HEK293T (cell line): ENCODE data around the gene SNED1.

Experiments
- CTCF ChIA-PET: fragments of 350-600 bp; formaldehyde crosslinking; extraction: SDS; loops from one replicate; lab custom pipeline; 2021; ENCODE audit warnings: antibody characterized with exemption, inconsistent platforms; lab: Yijun Ruan, JAX
- POLR2A ChIA-PET: fragments of 350-600 bp; formaldehyde crosslinking; extraction: SDS; loops from one replicate; lab custom pipeline; 2020; ENCODE audit warnings: antibody characterized with exemption, inconsistent platforms; lab: Yijun Ruan, JAX
- DNase-seq: peaks from one replicate; pipeline ENCODE4 v3.0.0; 2012; ENCODE audit warnings: mixed read lengths; ENCODE audit errors: extremely low spot score
- ARNT ChIP-seq: fragments of 450-650 bp; IDR thresholded peaks from 2 replicates; pipeline ENCODE4 v1.6.1; 2017; ENCODE audit warnings: mild to moderate bottlenecking
- BHLHE40 ChIP-seq: fragments of 450-650 bp; IDR thresholded peaks from 2 replicates; pipeline ENCODE4 v1.6.1; 2016; ENCODE audit warnings: mild to moderate bottlenecking, moderate library complexity, borderline replicate concordance
- CTBP1 ChIP-seq: fragments of 450-650 bp; IDR thresholded peaks from 2 replicates; pipeline ENCODE4 v1.6.1; 2016; ENCODE audit warnings: borderline replicate concordance
- ELF4 ChIP-seq: fragments of 450-650 bp; IDR thresholded peaks from 2 replicates; pipeline ENCODE4 v1.6.1; 2017; ENCODE audit warnings: antibody characterized with exemption
- FOXA1 ChIP-seq: fragments of 450-650 bp; IDR thresholded peaks from 2 replicates; pipeline ENCODE4 v1.6.1; 2016; ENCODE audit warnings: mild to moderate bottlenecking
- FOXK2 ChIP-seq: fragments of 450-650 bp; IDR thresholded peaks from 2 replicates; pipeline ENCODE4 v1.6.1; 2016; ENCODE audit warnings: mild to moderate bottlenecking
- FOXM1 ChIP-seq: fragments of 450-650 bp; IDR thresholded peaks from 2 replicates; pipeline ENCODE4 v1.6.1; 2017; ENCODE audit warnings: mild to moderate bottlenecking, borderline replicate concordance
- HDGF ChIP-seq: fragments of 450-650 bp; IDR thresholded peaks from 2 replicates; pipeline ENCODE4 v1.6.1; 2017; ENCODE audit warnings: antibody characterized with exemption, borderline replicate concordance
- L3MBTL2 ChIP-seq: fragments of 450-650 bp; conservative IDR thresholded peaks from 2 replicates; pipeline ENCODE4 v1.6.1; 2016; ENCODE audit warnings: mild to moderate bottlenecking
- LEF1 ChIP-seq: fragments of 450-650 bp; IDR thresholded peaks from 2 replicates; pipeline ENCODE4 v1.6.1; 2017; ENCODE audit warnings: mild to moderate bottlenecking, borderline replicate concordance
- NFRKB ChIP-seq: fragments of 450-650 bp; IDR thresholded peaks from 2 replicates; pipeline ENCODE4 v1.6.1; 2016; ENCODE audit warnings: mild to moderate bottlenecking, moderate library complexity
- SP1 ChIP-seq: fragments of 450-650 bp; IDR thresholded peaks from 2 replicates; pipeline ENCODE4 v1.6.1; 2017
- SUZ12 ChIP-seq: fragments of 450-650 bp; IDR thresholded peaks from 2 replicates; pipeline ENCODE4 v1.6.1; 2016; ENCODE audit warnings: mild to moderate bottlenecking
- TARDBP ChIP-seq: fragments of 450-650 bp; IDR thresholded peaks from 2 replicates; pipeline ENCODE4 v1.6.1; 2016
- ZNF384 ChIP-seq: fragments of 450-650 bp; IDR thresholded peaks from 2 replicates; pipeline ENCODE4 v1.6.1; 2016
- TF ChIP-seq, protein P1 (sequence below): fragments of 450-650 bp; IDR thresholded peaks from 2 replicates; pipeline ENCODE4 v1.6.1; 2016

Gene SNED1

DNA sequence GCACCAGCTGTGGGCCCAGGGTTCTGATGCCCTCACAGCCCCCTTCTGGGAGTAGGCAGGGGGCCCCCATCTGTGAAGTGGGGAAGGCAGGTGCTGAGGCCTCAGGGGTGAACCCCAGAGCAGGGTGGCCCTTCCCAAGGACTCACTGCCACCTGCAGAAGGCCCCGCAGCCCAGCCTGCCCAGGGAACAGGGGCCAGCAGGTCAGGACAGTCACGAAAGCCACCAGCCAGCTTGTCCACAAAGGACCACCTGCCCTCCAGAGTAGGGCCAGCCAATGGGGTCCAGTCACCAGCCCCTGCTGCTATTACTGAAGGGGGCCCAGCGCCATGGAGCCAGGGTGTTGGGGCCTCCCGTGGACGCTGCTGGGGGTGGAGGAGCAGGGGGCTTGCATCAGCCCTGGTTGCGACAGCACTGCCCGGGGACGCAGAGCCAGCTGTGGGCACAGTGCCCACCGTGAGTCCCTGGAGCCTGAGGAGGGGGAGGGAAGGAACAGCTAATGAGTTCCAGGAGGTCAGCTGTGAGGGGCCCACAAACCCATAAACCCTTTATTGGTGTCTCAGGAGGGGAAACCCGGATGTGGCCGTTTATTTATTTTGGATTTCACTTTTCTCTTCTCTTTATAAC is 11.5 kb upstream of the SNED1 start:
- no peak for TF ChIP-seq BHLHE40
- no peak for TF ChIP-seq ZNF384
- TF ChIP-seq FOXK2: no peak
- TF ChIP-seq, protein P1, sequence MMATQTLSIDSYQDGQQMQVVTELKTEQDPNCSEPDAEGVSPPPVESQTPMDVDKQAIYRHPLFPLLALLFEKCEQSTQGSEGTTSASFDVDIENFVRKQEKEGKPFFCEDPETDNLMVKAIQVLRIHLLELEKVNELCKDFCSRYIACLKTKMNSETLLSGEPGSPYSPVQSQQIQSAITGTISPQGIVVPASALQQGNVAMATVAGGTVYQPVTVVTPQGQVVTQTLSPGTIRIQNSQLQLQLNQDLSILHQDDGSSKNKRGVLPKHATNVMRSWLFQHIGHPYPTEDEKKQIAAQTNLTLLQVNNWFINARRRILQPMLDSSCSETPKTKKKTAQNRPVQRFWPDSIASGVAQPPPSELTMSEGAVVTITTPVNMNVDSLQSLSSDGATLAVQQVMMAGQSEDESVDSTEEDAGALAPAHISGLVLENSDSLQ: no peak
- no peak for TF ChIP-seq TARDBP
- no peak for TF ChIP-seq CTBP1
- TF ChIP-seq SP1: no peak
- no peak for TF ChIP-seq HDGF
- TF ChIP-seq ELF4: no peak
- TF ChIP-seq L3MBTL2: no peak
- TF ChIP-seq FOXM1: no peak
- no peak for TF ChIP-seq LEF1
- TF ChIP-seq NFRKB: no peak
- no peak for TF ChIP-seq FOXA1
- TF ChIP-seq ARNT: no peak
- DNase-seq: no peak
- ChIA-PET CTCF (interaction anchor here (0.6 to 0.8 kb wide), 2 partner anchors 27 to 72 kb away, joined by 3 to 5 read pairs; no protein-coding TSS in a partner anchor), POLR2A (no interaction called here)

DNA sequence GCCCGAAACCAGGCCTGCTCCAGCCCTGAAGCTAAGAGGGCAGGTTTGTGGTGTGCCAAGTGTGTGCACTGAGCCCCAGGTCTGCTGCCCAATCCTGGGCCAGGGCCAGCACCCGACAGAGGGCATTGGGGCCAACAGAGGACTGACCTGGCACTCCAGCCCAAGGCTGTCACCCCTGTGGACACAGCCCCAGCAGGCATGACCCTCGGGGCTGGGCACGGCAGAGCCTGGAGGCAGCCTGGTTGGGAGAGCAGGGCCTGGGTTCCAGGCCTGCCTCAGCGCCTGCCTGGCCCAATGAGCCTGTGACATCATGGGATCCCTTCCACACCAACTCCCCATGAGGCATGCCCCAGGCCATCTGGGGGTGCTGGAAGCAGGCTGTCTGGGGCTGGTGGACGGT is 10.8 kb upstream of the SNED1 start:
- DNase-seq: no peak
- TF ChIP-seq ARNT (no peak), FOXA1 (no peak), BHLHE40 (no peak), FOXM1 (no peak), ELF4 (no peak), CTBP1 (no peak), HDGF (no peak), SUZ12 (no peak), ZNF384 (no peak), TARDBP (no peak), L3MBTL2 (no peak), SP1 (no peak), FOXK2 (no peak), NFRKB (no peak), LEF1 (no peak)
- TF ChIP-seq, protein P1: no peak
- POLR2A ChIA-PET: no interaction called here
- CTCF ChIA-PET: interaction anchor here (0.8 kb wide), 1 partner anchor 73 kb away, joined by 5 read pairs; no protein-coding TSS in a partner anchor

DNA sequence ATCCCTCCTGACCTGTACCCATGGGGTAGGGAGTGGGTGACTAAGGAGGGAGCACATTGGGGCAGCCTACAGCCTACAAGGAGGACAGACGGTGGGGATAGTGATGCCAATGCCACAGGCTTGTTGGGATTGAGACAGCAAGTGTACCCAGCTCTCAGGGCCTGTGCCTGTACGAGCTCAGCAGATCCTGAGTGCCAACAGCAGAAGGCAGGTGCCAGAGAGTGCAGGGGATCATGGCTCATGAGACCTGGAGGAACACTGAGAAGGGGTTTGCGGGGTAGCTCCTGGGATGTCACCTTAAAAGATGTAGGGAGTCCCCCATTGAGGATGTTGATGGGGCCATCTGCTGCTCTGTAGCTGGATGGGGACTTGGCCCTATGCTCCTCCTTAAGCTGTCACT is 10.3 kb upstream of the SNED1 start:
- ChIA-PET CTCF (no interaction called here), POLR2A (no interaction called here)
- DNase-seq: no peak
- TF ChIP-seq TARDBP: no peak
- TF ChIP-seq FOXM1: no peak
- no peak for TF ChIP-seq FOXA1
- TF ChIP-seq SUZ12: no peak

DNA sequence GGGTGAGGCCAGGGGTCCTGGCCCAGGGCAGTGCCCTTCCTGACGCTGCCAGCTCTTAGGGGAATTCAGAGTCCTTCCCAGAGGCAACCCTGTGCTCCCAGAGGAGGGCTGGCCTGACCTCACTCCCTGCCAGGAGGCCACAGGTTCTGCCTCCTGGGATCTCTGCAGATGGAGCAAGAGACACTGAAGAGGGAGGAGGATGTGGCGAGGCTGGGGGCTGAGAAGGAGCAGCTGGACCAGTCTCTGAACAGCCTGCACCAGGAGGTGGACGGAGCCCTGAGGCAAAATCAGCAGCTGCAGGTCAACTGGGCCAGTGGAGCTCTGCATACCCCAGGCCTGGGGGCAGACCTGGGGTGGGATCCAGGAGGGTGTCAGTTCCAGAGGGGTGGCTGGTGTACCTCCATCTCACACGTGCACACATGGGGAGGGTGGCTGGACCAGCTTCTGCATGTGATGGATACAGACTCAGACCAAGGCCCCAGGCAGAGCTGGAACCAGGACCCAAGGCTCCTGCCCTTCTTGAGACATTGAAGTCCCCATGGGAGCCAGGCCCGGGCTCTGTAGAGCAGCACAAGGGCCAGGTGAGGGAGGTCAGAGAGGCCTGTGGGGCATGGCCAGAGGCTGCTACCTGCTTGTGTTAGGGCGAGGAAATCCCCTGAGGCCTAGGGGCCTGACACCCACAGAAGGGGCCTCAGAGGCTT is 9.7 kb upstream of the SNED1 start:
- no peak for TF ChIP-seq TARDBP
- no peak for TF ChIP-seq FOXM1
- TF ChIP-seq FOXK2: no peak
- no peak for TF ChIP-seq L3MBTL2
- no peak for TF ChIP-seq FOXA1
- TF ChIP-seq SP1: no peak
- no peak for TF ChIP-seq LEF1
- TF ChIP-seq ELF4: no peak
- no peak for TF ChIP-seq SUZ12
- TF ChIP-seq ARNT: no peak
- no peak for TF ChIP-seq ZNF384
- TF ChIP-seq BHLHE40: no peak
- TF ChIP-seq, protein P1: no peak
- no peak for TF ChIP-seq NFRKB
- no peak for TF ChIP-seq CTBP1
- no peak for TF ChIP-seq HDGF
- POLR2A ChIA-PET: no interaction called here
- DNase-seq: no peak
- CTCF ChIA-PET: interaction anchor here (0.6 kb wide), 1 partner anchor 1084 kb away, joined by 3 read pairs; no protein-coding TSS in a partner anchor

DNA sequence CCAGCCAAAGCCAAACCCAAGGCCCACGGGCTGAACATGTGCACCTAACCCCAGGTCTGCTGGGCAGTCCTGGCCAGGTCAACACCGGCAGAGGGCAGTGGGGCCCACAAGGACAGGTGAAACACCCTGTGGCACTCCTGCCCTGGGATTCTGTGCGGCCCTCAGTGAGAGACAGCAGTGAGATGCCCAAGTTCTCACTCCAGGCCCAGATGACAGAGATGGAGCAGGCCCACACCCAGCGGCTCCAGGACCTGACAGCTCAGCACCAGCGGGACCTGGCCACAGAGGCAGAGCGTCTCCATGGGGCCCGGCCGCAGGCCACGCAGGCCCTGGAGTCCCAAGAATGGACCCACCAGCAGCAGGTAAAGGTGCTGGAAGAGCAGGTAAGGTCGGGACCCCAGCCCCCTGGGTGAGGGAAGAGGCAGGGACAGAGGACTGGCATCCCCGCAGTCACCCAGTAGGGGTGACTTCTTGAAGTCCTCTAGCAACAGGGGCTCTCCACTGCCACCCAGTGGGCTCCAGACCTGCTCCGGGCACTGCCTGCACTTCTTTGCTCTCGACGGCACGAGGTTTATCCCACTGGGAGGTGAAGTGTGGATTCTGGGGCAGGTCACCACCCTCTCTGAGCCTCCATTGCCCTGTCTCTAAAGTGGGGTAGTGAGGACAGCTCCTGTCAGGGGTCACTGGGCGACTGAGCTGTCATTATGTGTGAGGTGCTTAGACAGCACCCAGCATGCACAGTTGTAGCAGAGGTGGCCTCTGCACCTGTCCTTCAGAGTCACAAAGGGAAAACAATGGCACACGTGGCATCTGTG is 8.8 kb upstream of the SNED1 start:
- CTCF ChIA-PET: interaction anchor here (0.6 kb wide), 1 partner anchor 8 kb away, joined by 3 read pairs; no protein-coding TSS in a partner anchor
- POLR2A ChIA-PET: no interaction called here
- peak; percentile 49 for DNase-seq
- TF ChIP-seq FOXA1 (no peak), ELF4 (no peak), BHLHE40 (no peak), ZNF384 (no peak), CTBP1 (no peak), LEF1 (no peak)
- TF ChIP-seq, protein P1: no peak
